HG03469 (cell line): ENCODE data around the gene BRIX1.
"Not testable (repeated sequence)": the region's sequence is repeated elsewhere in the genome, so short reads cannot be mapped to it uniquely, and the experiment has no call there.

Experiments
- ATAC-seq: cut with Tn5 transposase; IDR thresholded peaks from one replicate; pipeline ENCODE4 v1.9.1; 2021; ENCODE audit warnings: mild to moderate bottlenecking, moderate library complexity, moderate number of reproducible peaks; ENCODE audit not compliant: unreplicated experiment

The BRIX1 gene

GRCh38 chr5:34913072-34913471 lies 2.4 kb upstream of the BRIX1 start:
- ATAC-seq: no peak

DNA sequence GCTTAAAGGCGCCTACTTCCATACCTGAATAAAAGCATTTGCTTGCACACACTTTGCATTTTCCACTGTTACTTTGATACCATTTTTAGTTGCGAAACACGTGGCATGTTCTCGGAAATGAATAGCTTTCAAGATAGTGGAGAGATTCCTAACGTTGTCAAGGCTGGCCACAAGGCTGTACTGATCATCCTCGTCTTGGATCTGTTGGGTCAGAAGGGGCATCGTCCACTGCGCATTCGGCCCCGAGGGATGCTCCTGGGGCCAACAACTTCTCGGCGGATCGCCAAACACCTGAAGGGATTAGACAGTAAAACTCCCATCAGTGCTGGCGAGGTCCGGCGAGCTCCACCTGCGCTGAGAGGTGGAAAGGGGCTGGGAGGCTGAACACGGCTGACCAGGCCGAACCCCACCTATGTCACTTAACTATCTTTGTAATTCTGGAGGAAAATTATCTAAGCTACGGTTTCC lies 806 bp upstream of the BRIX1 start:
- ATAC-seq: no peak

- ATAC-seq: no peak
Measured at GRCh38 chr5:34915856-34916192, 313 bp downstream of the BRIX1 start.

- ATAC-seq: no peak
Measured at GRCh38 chr5:34916518-34916917, 1.0 kb downstream of the BRIX1 start.

DNA sequence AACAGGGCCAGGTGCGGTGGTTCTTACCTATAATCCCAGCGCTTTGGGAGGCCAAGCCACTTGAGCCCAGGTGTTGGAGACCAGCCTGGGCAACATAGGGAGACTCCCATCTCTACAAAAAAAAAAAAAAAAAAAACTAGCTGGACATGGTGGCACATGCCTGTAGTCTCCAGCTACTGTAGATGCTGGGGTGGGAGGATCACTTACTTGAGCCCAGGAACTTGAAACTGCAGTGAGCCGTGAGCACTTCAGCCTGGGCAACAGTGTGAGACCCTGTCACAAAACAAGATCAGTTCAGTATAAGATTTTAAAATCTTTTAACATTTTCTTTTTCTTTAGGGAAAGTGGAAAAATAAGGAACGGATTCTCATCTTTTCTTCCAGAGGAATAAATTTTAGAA lies 2.5 kb downstream of the BRIX1 start:
- no peak for ATAC-seq

- ATAC-seq: no peak
Measured at GRCh38 chr5:34919077-34919476, 3.6 kb downstream of the BRIX1 start.

- not testable (repeated sequence) for ATAC-seq
Measured at GRCh38 chr5:34923256-34923655, 7.7 kb downstream of the BRIX1 start.

- no peak for ATAC-seq
Measured at GRCh38 chr5:34923694-34924461, 8.4 kb downstream of the BRIX1 start.

DNA sequence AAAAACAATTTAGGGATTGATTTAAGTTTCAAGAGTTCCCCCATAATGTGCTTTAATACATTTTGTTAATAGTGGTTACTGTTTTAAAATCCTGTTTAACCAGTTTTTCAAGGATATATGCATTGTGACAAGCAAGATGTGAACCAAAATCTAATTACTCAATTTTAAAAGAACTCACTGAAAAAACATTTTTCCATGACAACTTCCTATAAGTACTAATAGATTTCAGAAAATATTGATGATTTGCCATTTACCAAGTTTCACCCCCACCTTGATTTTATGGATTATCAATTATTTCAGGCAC lies 8.9 kb downstream of the BRIX1 start:
- ATAC-seq: no peak

DNA sequence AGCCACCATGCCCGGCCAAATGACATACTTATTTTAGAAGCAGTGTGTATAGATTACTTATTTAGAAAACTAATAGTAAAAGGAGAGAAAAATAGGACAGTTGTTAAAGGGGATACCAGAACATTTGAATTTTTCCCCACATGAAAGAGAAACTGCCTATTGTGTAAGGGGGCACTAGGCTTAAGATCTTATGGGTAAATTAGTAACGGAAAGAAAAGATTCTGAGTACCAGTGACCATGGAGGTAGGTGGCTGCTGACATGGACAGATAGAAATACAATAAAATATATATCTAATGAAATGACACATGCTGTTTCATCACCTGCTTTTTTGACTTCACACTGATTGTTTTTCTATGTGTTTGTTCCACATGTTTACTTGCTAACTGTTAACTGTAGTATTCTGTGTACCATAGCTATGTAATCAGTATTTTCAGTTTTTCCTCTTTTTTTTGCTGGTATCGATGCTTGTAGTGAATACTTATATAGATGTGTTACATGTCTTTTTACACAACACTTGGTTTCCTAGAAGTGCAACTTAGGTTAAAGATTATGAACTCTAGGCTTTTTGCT lies 10.9 kb downstream of the BRIX1 start:
- ATAC-seq: no peak

DNA sequence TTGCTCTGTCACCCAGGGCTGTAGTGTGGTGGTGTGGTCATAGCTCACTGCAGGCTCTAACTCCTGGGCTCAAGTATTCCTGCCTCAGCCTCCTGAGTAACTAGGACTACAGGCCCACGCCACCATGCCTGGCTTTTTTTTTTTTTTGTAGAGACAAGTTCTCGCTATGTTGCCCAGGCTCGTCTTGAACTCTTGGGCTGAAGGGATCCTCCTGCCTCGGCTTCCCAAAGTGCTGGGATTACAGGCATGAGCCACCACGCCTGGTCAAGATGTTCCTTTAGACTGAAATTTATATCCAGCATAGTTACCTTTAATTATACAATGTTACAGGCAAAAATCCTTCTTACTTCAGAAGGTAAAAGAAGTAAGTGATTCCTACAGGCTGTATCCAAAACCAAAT lies 12.3 kb downstream of the BRIX1 start:
- no peak for ATAC-seq

DNA sequence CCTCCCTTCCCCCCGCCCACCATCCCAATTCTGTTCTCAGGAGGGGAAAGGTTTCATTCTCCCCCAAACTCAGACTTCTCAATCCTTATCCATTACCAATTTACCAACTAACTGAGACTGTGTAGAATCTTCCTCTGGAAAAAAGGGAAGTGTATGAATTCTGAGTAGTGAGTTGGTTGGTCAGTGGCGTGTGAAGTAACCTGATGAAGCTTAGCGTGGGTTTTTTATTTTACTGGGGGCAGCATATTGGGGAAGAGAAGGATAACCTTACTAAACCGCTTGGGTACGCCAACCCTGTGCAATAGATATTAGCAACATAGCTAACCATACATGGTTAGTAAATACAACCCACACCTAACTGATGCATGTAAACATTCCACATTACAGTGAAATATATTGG lies 12.8 kb downstream of the BRIX1 start:
- ATAC-seq: no peak

DNA sequence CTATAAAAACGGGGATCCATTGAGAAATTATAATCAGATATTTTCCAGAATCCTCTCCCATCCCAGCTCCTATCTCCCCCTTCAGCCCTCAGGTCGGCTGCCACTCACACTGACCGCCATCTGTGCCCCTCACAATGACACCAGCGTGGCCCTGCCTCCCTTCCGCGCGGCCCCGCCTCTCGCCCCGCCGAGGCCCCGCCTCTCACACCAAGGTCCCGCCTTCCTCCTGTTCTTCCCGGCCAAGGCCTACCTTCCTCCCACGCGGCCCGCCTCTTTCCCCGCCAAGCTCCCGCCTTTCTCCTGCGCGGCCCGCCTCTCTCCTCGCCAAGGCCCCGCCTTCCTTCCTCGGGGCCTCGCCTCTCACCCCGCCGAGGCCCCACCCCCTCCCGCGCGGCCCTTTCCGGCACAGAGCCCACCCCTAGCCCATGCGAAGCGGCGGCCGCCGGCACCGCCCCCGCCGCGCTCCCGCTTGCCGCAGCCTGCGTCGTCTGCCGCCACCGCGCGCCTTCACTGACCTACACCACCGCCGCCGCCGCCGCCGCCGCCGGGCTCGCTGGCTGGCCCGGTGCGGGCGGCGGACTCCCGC lies 13.7 kb downstream of the BRIX1 start, which contains the start of gene DNAJC21:
DNAJC21 (plus strand) TSS at position 426 of the 586 bp plus-strand sequence. CDS start 261 bp downstream, outside the sequence.
- peak; percentile 80 for ATAC-seq

DNA sequence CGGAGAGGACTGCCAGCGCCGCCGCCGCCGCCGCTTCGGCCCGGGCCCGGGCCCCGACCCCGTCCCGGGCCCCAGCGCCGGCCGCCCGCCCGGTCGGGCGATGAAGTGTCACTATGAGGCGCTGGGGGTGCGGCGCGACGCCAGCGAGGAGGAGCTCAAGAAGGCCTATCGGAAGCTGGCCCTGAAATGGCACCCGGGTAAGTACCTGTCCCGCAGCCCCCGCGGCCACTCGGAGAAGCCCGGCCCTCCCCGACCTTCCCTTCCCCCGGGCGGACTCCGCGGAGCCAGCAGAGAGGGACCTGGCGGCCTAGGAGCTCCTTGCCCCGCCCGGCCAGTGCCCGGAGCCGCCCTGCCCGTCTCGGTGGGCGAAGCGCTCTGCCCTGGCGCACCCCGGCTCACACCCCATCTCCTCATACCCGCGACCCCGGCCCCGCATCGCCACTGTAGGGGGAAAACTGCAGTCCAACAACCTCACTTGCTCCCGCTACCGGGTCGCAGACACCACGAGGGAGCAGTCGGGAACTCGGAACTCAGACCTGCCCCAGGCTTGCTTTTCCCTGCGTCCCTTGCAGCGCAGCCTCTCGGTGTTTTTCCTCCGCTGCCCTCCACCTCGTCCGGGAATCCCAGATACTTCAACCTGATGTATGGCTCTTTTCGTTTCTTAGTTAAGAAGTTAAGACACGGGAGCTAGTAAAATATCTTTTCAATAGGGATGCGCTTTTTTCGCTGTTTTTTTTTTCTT lies 14.4 kb downstream of the BRIX1 start:
- ATAC-seq: peak; percentile 63

- ATAC-seq: no peak
Measured at GRCh38 chr5:34930462-34930844, 14.9 kb downstream of the BRIX1 start.

- ATAC-seq: no peak
Measured at GRCh38 chr5:34930870-34931269, 15.4 kb downstream of the BRIX1 start.

- ATAC-seq: no peak
Measured at GRCh38 chr5:34932947-34933346, 17.4 kb downstream of the BRIX1 start.

DNA sequence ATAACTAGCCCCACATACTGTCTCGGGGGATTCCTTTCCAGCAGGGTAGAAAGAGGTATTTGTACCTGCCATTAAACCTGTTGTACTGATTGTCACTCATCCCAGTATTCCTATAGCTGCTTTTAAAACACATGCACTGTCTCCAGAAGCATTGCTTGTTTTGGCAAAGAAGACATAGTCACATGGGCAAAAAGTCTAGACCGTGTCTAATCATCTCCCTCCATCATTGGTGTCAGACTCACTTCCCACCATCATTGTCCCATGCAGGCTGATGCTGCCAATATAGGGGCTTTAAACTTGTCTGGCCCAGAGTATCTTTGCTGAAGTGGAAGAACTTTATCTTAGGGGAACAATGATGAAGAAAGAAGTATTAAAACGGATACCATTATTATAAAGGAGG lies 26.4 kb downstream of the BRIX1 start:
- ATAC-seq: no peak

GRCh38 chr5:34944044-34944443 lies 28.5 kb downstream of the BRIX1 start:
- no peak for ATAC-seq

DNA sequence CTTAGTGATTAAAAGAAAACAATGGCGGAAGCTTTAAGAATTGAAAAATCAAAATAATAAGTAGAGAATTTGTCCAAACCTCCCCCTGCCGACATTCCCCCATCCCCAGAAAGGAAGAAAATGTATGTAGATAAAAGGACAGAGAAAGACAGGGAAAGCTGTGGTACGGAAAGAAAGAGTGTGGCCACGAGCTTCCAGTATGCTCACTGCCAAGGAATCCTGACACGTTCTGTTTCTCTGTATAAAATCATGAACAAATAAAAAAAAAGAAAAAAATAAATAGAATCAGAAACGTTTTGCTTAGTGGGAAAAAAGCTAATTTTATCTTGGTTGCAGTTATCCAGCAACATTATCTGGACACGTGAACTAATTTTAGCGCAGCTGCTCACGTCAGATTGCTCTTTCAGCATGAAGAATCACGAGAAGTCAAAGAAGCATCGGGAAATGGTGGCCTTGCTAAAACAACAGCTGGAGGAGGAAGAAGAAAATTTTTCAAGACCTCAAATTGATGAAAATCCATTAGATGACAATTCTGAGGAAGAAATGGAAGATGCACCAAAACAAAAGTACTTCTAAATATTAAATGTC lies 29.0 kb downstream of the BRIX1 start:
- ATAC-seq: no peak

- no peak for ATAC-seq
Measured at GRCh38 chr5:34957321-34957720, 41.8 kb downstream of the BRIX1 start.
